Lower leg skin (tissue), 4 donors: ENCODE measurements around the gene DMD. TPM values are rescaled to one million over a fixed set of nuclear protein-coding genes. Genes with fewer than 3 reads are reported as not detected.

Experiments
- DNase-seq, 2 donors: peaks; one replicate each; pipeline ENCODE4 v3.0.0-alpha.2; 2019; ENCODE audit warnings: low spot score in 2 of 2
- H3K4me3 ChIP-seq: fragments of 200-600 bp; sonication (generic); 2 replicates; pipeline ENCODE4 v1.5.1; 2017; ENCODE audit warnings: mild to moderate bottlenecking, low read depth; ENCODE audit not compliant: poor library complexity, severe bottlenecking
- POLR2A ChIP-seq, 2 donors: fragments of 450-650 bp; IDR thresholded peaks; one replicate each; pipeline ENCODE4 v1.6.1; 2016 to 2017; ENCODE audit warnings: antibody characterized with exemption in 2 of 2, mild to moderate bottlenecking in 1 of 2, moderate library complexity in 1 of 2
- WGBS, 2 donors: methylation state at CpG; one replicate each; pipeline ENCODE4 v1.1.5; 2018; 5-methylcytosine and 5-hydroxymethylcytosine counted together
- intact Hi-C: fragments of 100-400 bp; cut with DNase I; formaldehyde crosslinking; loops from one replicate; pipeline ENCODE4 v1.15.0; 2023; ENCODE audit warnings: low total_unique reads
- total RNA-seq, 4 donors: library from RNA; depleted of rRNA; stranded (reverse); fragments of >200 nt; gene quantifications; one replicate each; pipeline ENCODE4 v1.1.0, GENCODE V29; 2016
- TF ChIP-seq, protein P1 (sequence below), 3 donors: fragments of 450-650 bp; IDR thresholded peaks; one replicate each; pipeline ENCODE4 v1.5.1; 2016; ENCODE audit warnings: antibody characterized with exemption in 3 of 3, mild to moderate bottlenecking in 3 of 3, moderate library complexity in 2 of 3

The DMD gene
- total RNA-seq, result 10 to 100 TPM; 23.0 to 27.5 (median 26.7) TPM

- DNase-seq, result peak in 1 of 2 donors; percentile 10
- intact Hi-C loops, result no loop called here
- TF ChIP-seq, protein P1, sequence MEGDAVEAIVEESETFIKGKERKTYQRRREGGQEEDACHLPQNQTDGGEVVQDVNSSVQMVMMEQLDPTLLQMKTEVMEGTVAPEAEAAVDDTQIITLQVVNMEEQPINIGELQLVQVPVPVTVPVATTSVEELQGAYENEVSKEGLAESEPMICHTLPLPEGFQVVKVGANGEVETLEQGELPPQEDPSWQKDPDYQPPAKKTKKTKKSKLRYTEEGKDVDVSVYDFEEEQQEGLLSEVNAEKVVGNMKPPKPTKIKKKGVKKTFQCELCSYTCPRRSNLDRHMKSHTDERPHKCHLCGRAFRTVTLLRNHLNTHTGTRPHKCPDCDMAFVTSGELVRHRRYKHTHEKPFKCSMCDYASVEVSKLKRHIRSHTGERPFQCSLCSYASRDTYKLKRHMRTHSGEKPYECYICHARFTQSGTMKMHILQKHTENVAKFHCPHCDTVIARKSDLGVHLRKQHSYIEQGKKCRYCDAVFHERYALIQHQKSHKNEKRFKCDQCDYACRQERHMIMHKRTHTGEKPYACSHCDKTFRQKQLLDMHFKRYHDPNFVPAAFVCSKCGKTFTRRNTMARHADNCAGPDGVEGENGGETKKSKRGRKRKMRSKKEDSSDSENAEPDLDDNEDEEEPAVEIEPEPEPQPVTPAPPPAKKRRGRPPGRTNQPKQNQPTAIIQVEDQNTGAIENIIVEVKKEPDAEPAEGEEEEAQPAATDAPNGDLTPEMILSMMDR (IDR thresholded peaks at IDR 0.05), result no peak
- TF ChIP-seq POLR2A (IDR thresholded peaks at IDR 0.05), result no peak
- WGBS, 2 donors, result 23 to 25% methylated on average over 6 of the region's 6 CpGs
- no peak within 1 kb of the TSS for H3K4me3 ChIP-seq
Measured at GRCh38 chrX:33211356-33212260, at the start of gene DMD. DMD (minus strand) TSS chrX:33211549; CDS start chrX:33211312, 237 bp downstream.

DNA sequence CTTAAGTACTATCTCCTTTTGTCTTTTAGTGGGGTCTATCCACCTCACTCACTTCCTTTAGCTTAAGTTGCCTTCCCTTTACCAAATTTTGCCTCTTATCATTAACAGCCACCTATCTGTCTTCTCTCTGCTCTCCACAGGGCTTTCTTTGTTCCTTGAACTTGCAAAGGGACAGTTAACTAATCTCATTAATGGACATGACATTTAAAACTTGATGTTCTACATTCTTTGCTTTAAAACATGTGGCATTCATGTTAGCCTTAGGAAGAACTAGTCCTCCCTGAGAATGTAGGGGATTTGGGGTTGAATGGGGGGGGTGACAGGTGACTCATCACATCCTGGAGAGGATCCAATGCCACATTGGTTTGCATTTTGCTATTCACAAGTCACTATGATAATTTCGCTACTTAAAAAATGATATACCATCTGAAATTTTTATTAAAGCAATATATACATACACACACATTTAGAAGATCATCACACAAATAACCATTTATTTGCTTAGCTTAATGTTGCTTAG is 41.0 kb upstream of the DMD start:
- TF ChIP-seq, protein P1 (IDR thresholded peaks at IDR 0.05), result no peak
- no peak for TF ChIP-seq POLR2A (IDR thresholded peaks at IDR 0.05)
- no peak overlapping the region for H3K4me3 ChIP-seq
- whole genome bisulfite sequencing, 2 donors, result 68 to 78% methylated on average over 1 of the region's 1 CpG
- intact Hi-C loops, result no loop called here
- no peak for DNase-seq

DNA sequence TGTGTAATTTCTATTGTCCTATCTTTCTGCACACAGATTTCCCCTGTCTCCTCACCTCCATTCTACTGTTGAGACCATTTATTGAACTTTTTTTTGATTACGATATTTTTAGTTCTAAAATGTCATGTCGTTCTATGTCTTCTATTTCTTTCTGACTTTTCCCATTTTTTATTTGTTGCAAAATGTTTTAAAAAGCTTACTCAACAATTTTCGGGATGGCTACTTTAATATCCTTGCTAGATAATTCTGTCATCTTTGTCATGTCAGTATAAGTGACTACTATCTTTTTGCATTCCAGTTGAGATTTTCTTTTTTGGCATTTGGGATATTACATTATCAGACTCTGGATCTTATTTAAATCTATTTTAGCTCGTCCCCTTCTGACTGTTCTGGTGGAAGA is 7.5 kb upstream of the DMD start:
- TF ChIP-seq POLR2A (IDR thresholded peaks at IDR 0.05), result no peak
- intact Hi-C loops, result no loop called here
- no peak overlapping the region for H3K4me3 ChIP-seq
- DNase-seq, result no peak
- WGBS, 2 donors, result 73 to 87% methylated on average over 4 of the region's 4 CpGs

DNA sequence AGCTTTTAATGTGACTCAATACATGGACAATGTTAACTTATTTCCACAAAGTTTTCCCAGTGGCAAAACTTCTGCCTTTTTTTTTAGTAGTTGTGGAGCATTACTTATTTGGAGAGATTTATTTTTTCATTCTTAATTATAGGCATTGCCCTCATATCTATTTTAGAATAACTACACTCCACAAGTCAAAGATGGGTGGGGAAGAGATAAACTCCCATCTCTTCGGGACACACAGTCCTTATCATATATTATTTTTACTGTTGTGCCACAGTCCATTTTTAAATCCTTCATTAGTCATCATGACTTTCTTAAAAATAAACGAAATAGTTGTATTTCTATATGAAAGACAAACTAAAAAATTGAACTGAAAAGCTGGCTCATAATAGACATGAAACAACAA is 1.2 kb downstream of the DMD start:
- 49 to 63% methylated on average over 2 of the region's 2 CpGs for WGBS, 2 donors
- H3K4me3 ChIP-seq, result no peak overlapping the region
- TF ChIP-seq POLR2A (IDR thresholded peaks at IDR 0.05), result no peak
- TF ChIP-seq, protein P1 (IDR thresholded peaks at IDR 0.05), result no peak
- DNase-seq, result no peak
- intact Hi-C loops, result no loop called here

DNA sequence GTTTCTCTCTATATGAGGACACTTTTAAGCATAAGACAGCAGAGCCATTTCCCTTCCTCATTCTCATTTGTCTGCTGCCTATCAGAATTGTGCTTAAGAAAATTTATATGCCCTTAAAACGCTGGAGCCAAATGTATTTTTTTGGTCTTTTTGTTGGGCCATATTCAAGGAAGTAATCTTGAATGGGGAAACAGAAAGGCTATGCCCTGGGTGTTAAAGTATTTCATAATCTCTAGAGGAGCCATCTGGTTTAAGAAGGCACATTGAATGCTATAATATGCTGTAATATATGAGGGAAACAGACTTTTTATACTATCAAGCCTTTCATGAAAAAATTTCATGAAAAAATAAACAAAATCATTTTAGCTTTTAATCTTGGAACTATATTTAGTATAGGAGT is 4.3 kb downstream of the DMD start:
- intact Hi-C loops, result no loop called here

GRCh38 chrX:33205321-33205720 is 6.0 kb downstream of the DMD start:
- TF ChIP-seq, protein P1 (IDR thresholded peaks at IDR 0.05), result no peak
- TF ChIP-seq POLR2A (IDR thresholded peaks at IDR 0.05), result no peak
- WGBS, 2 donors, result 33 to 35% methylated on average over 3 of the region's 3 CpGs
- H3K4me3 ChIP-seq, result no peak overlapping the region
- intact Hi-C loops, result no loop called here
- DNase-seq, result no peak

More for the DNA sequence above, 4.3 kb downstream of the DMD start:
- DNase-seq, result no peak
- no peak overlapping the region for H3K4me3 ChIP-seq
- TF ChIP-seq, protein P1 (IDR thresholded peaks at IDR 0.05), result no peak
- no peak for TF ChIP-seq POLR2A (IDR thresholded peaks at IDR 0.05)
- WGBS, 2 donors, result 23 to 36% methylated on average over 1 of the region's 1 CpG
